Measurements from ENCODE around the gene PSMB10. TPM values are rescaled to one million over a fixed set of nuclear protein-coding genes. Genes with fewer than 3 reads are reported as not detected.

The PSMB10 gene
- total RNA-seq, 1 experiment from 2014 or later, result 24.5 TPM

- Mint-ChIP-seq H3K27ac (no peak overlapping the region), H3K4me1 (peaks cover 2 to 15% of the 10 kb centered on the region in 2 experiments; a peak in 2 of 4 replicates), H3K27me3 (ENCODE audit: low read depth) (no peaks in the 10 kb centered on the region), H3K4me3 (no peak overlapping the region), H3K36me3 (ENCODE audit: insufficient read depth in 1 of 3, low read depth in 3 of 3) (peaks cover 11 to 46% (median 15%) of the 10 kb centered on the region in 3 experiments; a peak in 5 of 7 replicates), H3K9me3 (no peaks in the 10 kb centered on the region)
- H3K27me3 ChIP-seq (ENCODE audit: insufficient read depth, low read length), result no peaks in the 10 kb centered on the region
- no peak overlapping the region for H3K14ac ChIP-seq (ENCODE audit: insufficient read depth, low read length)
- no peak overlapping the region for H4K8ac ChIP-seq (replicated peaks; ENCODE audit: insufficient read length, low read depth, low read length)
- no CpG with 5 or more reads among the region's 27 CpGs for WGBS (ENCODE audit: extremely low coverage, insufficient read length, low lambda C conversion rate)
- H2BK15ac ChIP-seq (ENCODE audit: low read depth, low read length), result no peak overlapping the region
- no peaks in the 10 kb centered on the region for H3K79me2 ChIP-seq (ENCODE audit: insufficient read depth, low read length)
- H2BK20ac ChIP-seq (ENCODE audit: low read depth, low read length, poor library complexity, severe bottlenecking), result no peak overlapping the region
- no peaks in the 10 kb centered on the region for H4K20me1 ChIP-seq (ENCODE audit: control insufficient read depth, insufficient read depth, insufficient read length)
- H3T11ph ChIP-seq (ENCODE audit: low read length), result no peak overlapping the region
- no peak for TF ChIP-seq CTCF (conservative IDR thresholded peaks at IDR 0.05)
- H3K9ac ChIP-seq (ENCODE audit: extremely low read depth, insufficient read length, low read length), result no peak overlapping the region
- H2BK120ac ChIP-seq (ENCODE audit: low read depth, low read length, poor library complexity, severe bottlenecking), result no peak overlapping the region
- H4K91ac ChIP-seq (ENCODE audit: insufficient read length, low read depth, low read length), result no peak overlapping the region
- peak; percentile 63 for DNase-seq
- no peak overlapping the region for H3K23ac ChIP-seq (ENCODE audit: insufficient read length, low read depth, low read length)
- H3K9me3 ChIP-seq (ENCODE audit: control insufficient read depth, low read depth, low read length), result no peaks in the 10 kb centered on the region
- H4K5ac ChIP-seq (ENCODE audit: insufficient read length, low read depth, low read length), result no peak overlapping the region
- no peak overlapping the region for H2BK12ac ChIP-seq (ENCODE audit: insufficient read length, low read depth, low read length)
- no peaks in the 10 kb centered on the region for H3K23me2 ChIP-seq (ENCODE audit: insufficient read length, low read depth, low read length, poor library complexity, severe bottlenecking)
- no peaks in the 10 kb centered on the region for H3K4me1 ChIP-seq (ENCODE audit: insufficient read depth, low read length)
- no peak overlapping the region for H2BK5ac ChIP-seq (ENCODE audit: insufficient read length, low read length)
- H3K4ac ChIP-seq (ENCODE audit: low read depth, low read length), result no peak overlapping the region
- no peak overlapping the region for H2AK5ac ChIP-seq (ENCODE audit: insufficient read length, low read length)
- H3K18ac ChIP-seq (ENCODE audit: insufficient read length, low read depth, low read length), result no peak overlapping the region
- no peak overlapping the region for H3K56ac ChIP-seq (ENCODE audit: insufficient read length, low read depth, low read length)
- H3K79me1 ChIP-seq (ENCODE audit: insufficient read depth, low read depth, low read length, poor library complexity, severe bottlenecking), result no peaks in the 10 kb centered on the region
- H3K27ac ChIP-seq (ENCODE audit: insufficient read length, low read depth, low read length), result no peak overlapping the region
- H2AFZ ChIP-seq (ENCODE audit: low read length), result no peak overlapping the region
- H3K4me2 ChIP-seq (ENCODE audit: insufficient read depth, insufficient read length, low read length), result no peak overlapping the region
These were observed 6.0 kb upstream of the PSMB10 start for GRCh38 chr16:67942510-67943255.
